Thoracic aorta (tissue), 2 donors: ENCODE data around the gene PEF1. TPM values are rescaled to one million over a fixed set of nuclear protein-coding genes. Genes with fewer than 3 reads are reported as not detected.

Experiments
- ATAC-seq: fragments of 150-250 bp; one replicate; pipeline ENCODE4 v1.8.0; 2017; ENCODE audit warnings: low read depth; ENCODE audit not compliant: insufficient number of reproducible peaks, low FRiP score
- DNase-seq: peaks from one replicate; pipeline ENCODE4 v3.0.0-alpha.2; 2020; ENCODE audit warnings: low spot score
- H3K27ac ChIP-seq, 2 donors: fragments of 200-600 bp; sonication (generic); 1 replicate in 1 of 2; 2 replicates in 1 of 2; pipeline ENCODE4 v1.5.1; 2016; ENCODE audit warnings: mild to moderate bottlenecking in 2 of 2, moderate library complexity in 2 of 2
- H3K27me3 ChIP-seq: fragments of 200-600 bp; sonication (generic); replicated peaks from 2 replicates; pipeline ENCODE4 v1.6.0; 2016; ENCODE audit warnings: mild to moderate bottlenecking; ENCODE audit not compliant: insufficient read depth
- H3K36me3 ChIP-seq: fragments of 200-600 bp; sonication (generic); one replicate; pipeline ENCODE4 v1.5.1; 2016
- H3K4me1 ChIP-seq, 2 donors: fragments of 200-600 bp; sonication (generic); 1 replicate in 1 of 2; 2 replicates in 1 of 2; pipeline versions ENCODE4 v1.5.1 to v1.6.0; 2016; ENCODE audit warnings: low read depth in 2 of 2, mild to moderate bottlenecking in 1 of 2; ENCODE audit not compliant: control insufficient read depth in 1 of 2
- H3K4me3 ChIP-seq: fragments of 200-600 bp; sonication (generic); 2 replicates; pipeline ENCODE4 v1.5.1; 2016; ENCODE audit warnings: mild to moderate bottlenecking
- H3K9me3 ChIP-seq: fragments of 200-600 bp; sonication (generic); 2 replicates; pipeline ENCODE4 v1.5.1; 2016
- CTCF ChIP-seq: fragments of 200-600 bp; sonication (generic); IDR thresholded peaks from one replicate; pipeline ENCODE4 v1.5.1; 2019; ENCODE audit warnings: antibody characterized with exemption
- total RNA-seq, 2 donors: library from RNA; depleted of rRNA; stranded (reverse); fragments of >200 nt; gene quantifications; one replicate each; pipeline versions ENCODE4 v1.1.0 to v1.2.3, GENCODE V29; 2016

PEF1 gene
- total RNA-seq, 2 donors from 2014 or later: 69.2 to 99.5 TPM

GRCh38 chr1:31593770-31594632, 50.7 kb downstream of the PEF1 start:
- DNase-seq: no peak
- no peaks in the 10 kb centered on the region for H3K27me3 ChIP-seq
- H3K27ac ChIP-seq: no peak overlapping the region
- peak; percentile 84 for TF ChIP-seq CTCF
- no peak overlapping the region for H3K4me3 ChIP-seq
- H3K9me3 ChIP-seq: no peaks in the 10 kb centered on the region
- ATAC-seq: no peak
- H3K4me1 ChIP-seq: peaks cover 8 to 21% of the 10 kb centered on the region in 2 donors
- H3K36me3 ChIP-seq: no peaks in the 10 kb centered on the region

GRCh38 chr1:31593136-31593665, 51.5 kb downstream of the PEF1 start:
- H3K4me1 ChIP-seq: peaks cover 12 to 29% of the 10 kb centered on the region in 2 donors
- H3K27ac ChIP-seq: no peak overlapping the region
- no peak overlapping the region for H3K4me3 ChIP-seq
- no peaks in the 10 kb centered on the region for H3K27me3 ChIP-seq
- ATAC-seq: no peak
- no peaks in the 10 kb centered on the region for H3K9me3 ChIP-seq
- H3K36me3 ChIP-seq: no peaks in the 10 kb centered on the region
- no peak for TF ChIP-seq CTCF
- DNase-seq: no peak

- H3K9me3 ChIP-seq: no peaks in the 10 kb centered on the region
- peak overlapping the region; percentile 97 to 99 for H3K27ac ChIP-seq
- peaks cover 3% of the 10 kb centered on the region for H3K36me3 ChIP-seq
- TF ChIP-seq CTCF: no peak
- peaks cover 18 to 39% of the 10 kb centered on the region in 2 donors for H3K4me1 ChIP-seq
- no peak overlapping the region for H3K4me3 ChIP-seq
- no peak for ATAC-seq
- no peaks in the 10 kb centered on the region for H3K27me3 ChIP-seq
- DNase-seq: no peak
Measured at GRCh38 chr1:31592132-31592531, 52.5 kb downstream of the PEF1 start.

GRCh38 chr1:31591425-31592093, 53.1 kb downstream of the PEF1 start:
- no peak for ATAC-seq

More at GRCh38 chr1:31591425-31592093, 53.1 kb downstream of the PEF1 start:
- Histone ChIP-seq H3K9me3 (no peaks in the 10 kb centered on the region), H3K4me3 (no peak overlapping the region), H3K4me1 (peaks cover 24 to 45% of the 10 kb centered on the region in 2 donors), H3K27me3 (no peaks in the 10 kb centered on the region), H3K27ac (peak overlapping the region; percentile 97 to 99), H3K36me3 (peaks cover 6% of the 10 kb centered on the region)
- peak; percentile 73 for DNase-seq
- TF ChIP-seq CTCF: no peak
